ENCODE data around the gene SLX9. TPM values are rescaled to one million over a fixed set of nuclear protein-coding genes. Genes with fewer than 3 reads are reported as not detected.

SLX9 gene
- total RNA-seq, 1 experiment from 2014 or later: 74.3 TPM

- Histone ChIP-seq H3K23ac (ENCODE audit: insufficient read length, low read depth, low read length) (no peak overlapping the region), H3K9me3 (ENCODE audit: control insufficient read depth, low read depth, low read length) (no peaks in the 10 kb centered on the region), H2AK5ac (ENCODE audit: insufficient read length, low read length) (no peak overlapping the region), H3K56ac (ENCODE audit: insufficient read length, low read depth, low read length) (no peak overlapping the region), H2BK12ac (ENCODE audit: insufficient read length, low read depth, low read length) (no peak overlapping the region), H3K18ac (ENCODE audit: insufficient read length, low read depth, low read length) (no peak overlapping the region), H3K27ac (ENCODE audit: insufficient read length, low read depth, low read length) (no peak overlapping the region), H2AFZ (ENCODE audit: low read length) (no peak overlapping the region), H2BK120ac (ENCODE audit: low read depth, low read length, poor library complexity, severe bottlenecking) (no peak overlapping the region), H3K27me3 (ENCODE audit: insufficient read depth, low read length) (no peaks in the 10 kb centered on the region; the same call in 1 of the 2 replicates), H3K14ac (ENCODE audit: insufficient read depth, low read length) (no peak overlapping the region), H2BK15ac (ENCODE audit: low read depth, low read length) (no peak overlapping the region), H4K5ac (ENCODE audit: insufficient read length, low read depth, low read length) (no peak overlapping the region), H4K8ac (replicated peaks; ENCODE audit: insufficient read length, low read depth, low read length) (no peak overlapping the region), H4K91ac (ENCODE audit: insufficient read length, low read depth, low read length) (no peak overlapping the region), H3K4ac (ENCODE audit: low read depth, low read length) (no peak overlapping the region), H3K4me1 (ENCODE audit: insufficient read depth, low read length) (no peaks in the 10 kb centered on the region), H2BK5ac (ENCODE audit: insufficient read length, low read length) (no peak overlapping the region), H4K20me1 (ENCODE audit: control insufficient read depth, insufficient read depth, insufficient read length) (no peaks in the 10 kb centered on the region), H3T11ph (ENCODE audit: low read length) (no peak overlapping the region), H3K23me2 (ENCODE audit: insufficient read length, low read depth, low read length, poor library complexity, severe bottlenecking) (peaks cover 4% of the 10 kb centered on the region), H3K4me2 (ENCODE audit: insufficient read depth, insufficient read length, low read length) (no peak overlapping the region), H3K79me1 (ENCODE audit: insufficient read depth, low read depth, low read length, poor library complexity, severe bottlenecking) (no peaks in the 10 kb centered on the region), H3K9ac (ENCODE audit: extremely low read depth, insufficient read length, low read length) (no peak overlapping the region), H3K79me2 (ENCODE audit: insufficient read depth, low read length) (no peaks in the 10 kb centered on the region), H2BK20ac (ENCODE audit: low read depth, low read length, poor library complexity, severe bottlenecking) (no peak overlapping the region)
- no peak for TF ChIP-seq CTCF (conservative IDR thresholded peaks at IDR 0.05)
- H3K4me3 Mint-ChIP-seq: no peak overlapping the region
- WGBS (ENCODE audit: extremely low coverage, insufficient read length, low lambda C conversion rate): no CpG with 5 or more reads among the region's 10 CpGs
- peaks cover 2 to 3% of the 10 kb centered on the region in 2 experiments for H3K4me1 Mint-ChIP-seq
- no peaks in the 10 kb centered on the region for H3K36me3 Mint-ChIP-seq (ENCODE audit: insufficient read depth in 1 of 3, low read depth in 3 of 3)
- no peaks in the 10 kb centered on the region for H3K9me3 Mint-ChIP-seq
- peaks cover 6% of the 10 kb centered on the region for H3K27me3 Mint-ChIP-seq (ENCODE audit: low read depth)
- no peak overlapping the region for H3K27ac Mint-ChIP-seq
- DNase-seq: no peak
These were observed 58.3 kb downstream of the SLX9 start for GRCh38 chr21:44998086-44998620.
